Erythroblast (primary cell): ENCODE results near the gene KMT5C.

Experiments used
- GATA1 ChIP-seq: IDR thresholded peaks from 2 replicates; pipeline ENCODE4 v1.6.1; 2011; ENCODE audit warnings: low read depth, mild to moderate bottlenecking, control low read depth, low read length, moderate library complexity
- POLR2A ChIP-seq: IDR thresholded peaks from 2 replicates; pipeline ENCODE4 v1.6.1; 2011; ENCODE audit warnings: mild to moderate bottlenecking, low read length

DNA sequence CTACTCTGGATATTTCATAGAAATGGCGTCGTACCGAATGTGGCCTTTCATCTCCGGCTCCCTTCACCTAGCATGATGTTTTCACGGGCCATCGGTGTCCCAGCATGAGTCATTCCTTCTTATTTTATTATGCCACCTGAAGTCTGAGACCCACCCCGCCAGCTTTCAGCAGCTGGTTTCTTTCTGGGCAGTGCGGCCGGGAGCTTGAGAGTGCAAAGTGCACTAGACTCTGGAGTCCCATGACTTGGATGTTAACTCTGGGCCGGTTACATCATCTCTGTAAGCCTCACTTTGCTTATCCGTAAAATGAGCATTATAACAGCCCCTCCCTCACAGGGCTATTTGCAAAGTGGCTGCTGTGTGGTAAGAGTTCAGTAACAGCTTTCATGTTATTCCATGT lies 5.8 kb upstream of the KMT5C start:
- no peak for TF ChIP-seq POLR2A
- TF ChIP-seq GATA1 = no peak
